ENCODE data around the gene ERC1. TPM values are rescaled to one million over a fixed set of nuclear protein-coding genes. Genes with fewer than 3 reads are reported as not detected.

Gene ERC1
- total and polyA plus RNA-seq, 2 of the 4 experiments (the other 2 are of a cell fraction) = 11.6 to 25.6 TPM

DNA sequence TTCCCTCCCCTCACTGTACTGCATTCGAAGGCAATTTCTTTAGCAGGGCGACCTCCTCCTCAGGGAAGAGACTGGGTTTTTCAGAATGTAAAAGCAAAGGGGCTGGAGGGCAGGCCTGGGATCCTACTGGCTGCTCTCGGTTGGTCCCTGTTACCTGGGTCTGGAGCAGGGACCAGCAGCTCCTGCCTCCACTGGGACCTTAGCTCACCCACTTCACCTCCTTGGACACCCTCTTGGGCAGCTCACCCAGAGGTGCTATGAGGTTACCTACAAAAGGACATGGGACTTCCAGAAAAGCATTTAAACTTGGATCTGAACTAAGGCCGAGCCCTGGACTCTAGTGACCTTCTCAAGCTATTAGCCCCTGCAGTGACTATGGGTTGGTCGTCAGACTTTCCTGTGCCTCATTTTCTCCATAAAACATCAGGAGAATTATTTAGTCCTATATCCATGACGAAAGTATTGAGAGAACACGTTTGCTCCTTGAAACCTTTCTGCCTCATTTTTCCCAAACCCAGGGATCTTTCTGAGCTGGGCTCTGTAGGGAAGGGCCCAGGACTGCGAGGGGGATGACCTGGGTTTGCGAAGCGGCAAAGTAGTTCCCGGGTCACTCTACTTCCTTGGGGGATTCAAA lies 538.3 kb downstream of the ERC1 start:
- Histone ChIP-seq H3K9me3 (ENCODE audit: control insufficient read depth, insufficient read depth, low read length) (no peaks in the 10 kb centered on the region), H2BK5ac (ENCODE audit: low read depth, low read length, poor library complexity, severe bottlenecking) (peak overlapping the region; percentile 69), H3K79me1 (ENCODE audit: low read depth in 1 of 2, low read length in 2 of 2) (peaks cover 7 to 60% of the 10 kb centered on the region in 2 experiments; a peak in 3 of 4 replicates), H2AK5ac (ENCODE audit: low read depth, low read length) (peak overlapping the region; percentile 45; the same call in 1 of the 2 replicates), H4K8ac (ENCODE audit: low read depth in 2 of 2, low read length in 2 of 2) (peak overlapping the region; percentile 44 to 58; a peak in 2 of 4 replicates), H2BK20ac (ENCODE audit: low read depth, low read length) (peak overlapping the region; percentile 65; the same call in 1 of the 2 replicates), H4K91ac (ENCODE audit: insufficient read depth, low read depth, low read length) (peak overlapping the region; percentile 30), H3K4me2 (ENCODE audit: low read depth, low read length) (peak overlapping the region; percentile 87), H2AFZ (replicated peaks; ENCODE audit: low read length, poor library complexity) (peak overlapping the region; percentile 90), H3K36me3 (ENCODE audit: control insufficient read depth, insufficient read depth, low read length) (no peaks in the 10 kb centered on the region), H2AK9ac (replicated peaks; ENCODE audit: low read depth, low read length, poor library complexity) (no peak overlapping the region), H3K23ac (ENCODE audit: low read depth, low read length) (peak overlapping the region; percentile 78), H2BK120ac (ENCODE audit: low read depth, low read length) (peak overlapping the region; percentile 68; the same call in 1 of the 2 replicates), H3K9me1 (ENCODE audit: insufficient read depth, low read length) (peaks cover 26% of the 10 kb centered on the region), H3K56ac (ENCODE audit: extremely low read depth, insufficient read depth, low read length) (peak overlapping the region; percentile 29; the same call in 1 of the 2 replicates), H3K18ac (ENCODE audit: low read depth, low read length) (peak overlapping the region; percentile 27), H2BK15ac (ENCODE audit: low read depth, low read length) (peak overlapping the region; percentile 23; the same call in 1 of the 3 replicates), H3K4me3 (ENCODE audit: insufficient read depth, low read depth, low read length) (peak overlapping the region; percentile 58), H4K20me1 (ENCODE audit: insufficient read depth, low read length) (peaks cover 29% of the 10 kb centered on the region), H3K9ac (ENCODE audit: low read depth, low read length) (peak overlapping the region; percentile 50), H4K5ac (ENCODE audit: low read depth, low read length) (peak overlapping the region; percentile 77), H3K27me3 (ENCODE audit: control insufficient read depth, insufficient read depth, low read length) (no peaks in the 10 kb centered on the region), H3K27ac (ENCODE audit: insufficient read depth, low read length) (peak overlapping the region; percentile 34; the same call in 1 of the 2 replicates), H3K4me1 (ENCODE audit: control insufficient read depth, insufficient read depth, low read length) (peaks cover 32% of the 10 kb centered on the region), H3K14ac (replicated peaks; ENCODE audit: low read depth, low read length) (peak overlapping the region; percentile 81), H3K4ac (ENCODE audit: low read depth, low read length) (peak overlapping the region; percentile 63)
- ATAC-seq (ENCODE audit: low read depth) (no peak; the same call in 1 of the 2 replicates), DNase-seq (no peak)
- intact Hi-C loops (cut with micrococcal nuclease) (no loop called here), dilution Hi-C loops (cut with HindIII; ENCODE audit: low sequenced_read_pairs, unreplicated experiment) (no loop called here), in situ Hi-C loops (cut with MboI; ENCODE audit: low sequenced_read_pairs) (no loop called here)
- ChIA-PET POLR2A (ENCODE audit: unreplicated experiment) (no interaction called here), CTCF (no interaction called here)
- WGBS, 2 experiments (ENCODE audit: extremely low coverage in 2 of 2, insufficient read length in 1 of 2) = 70% methylated on average over 2 of the region's 11 CpGs; no CpG with 5 or more reads in 1 of the 2 experiments
- BruUV-seq (replicated peaks) = no TSS peak
- TF ChIP-seq RAD21 (IDR thresholded peaks at IDR 0.05; ENCODE audit: low read length) (no peak), CEBPB (IDR thresholded peaks at IDR 0.05; ENCODE audit: low read depth, low read length) (no peak), SMC3 (IDR thresholded peaks at IDR 0.05; ENCODE audit: low read depth, low read length) (no peak), RFX5 (IDR thresholded peaks at IDR 0.05; ENCODE audit: low read depth, low read length) (no peak), ELK1 (IDR thresholded peaks at IDR 0.05; ENCODE audit: borderline replicate concordance, low read depth, low read length) (no peak), NFE2L2 (IDR thresholded peaks at IDR 0.05; ENCODE audit: low read depth, low read length) (no peak), BHLHE40 (IDR thresholded peaks at IDR 0.05; ENCODE audit: low read depth, low read length) (no peak), FOS (IDR thresholded peaks at IDR 0.05; ENCODE audit: low read depth, low read length) (no peak), MXI1 (IDR thresholded peaks at IDR 0.05; ENCODE audit: borderline replicate concordance, low read depth, low read length) (no peak), USF2 (IDR thresholded peaks at IDR 0.05; ENCODE audit: low read depth, low read length) (no peak), MAZ (IDR thresholded peaks at IDR 0.05; ENCODE audit: borderline replicate concordance, low read depth, low read length) (no peak), RCOR1 (IDR thresholded peaks at IDR 0.05; ENCODE audit: insufficient replicate concordance, low read length) (no peak), POLR2A (IDR thresholded peaks at IDR 0.05; ENCODE audit: low read depth, low read length) (no peak), CHD1 (IDR thresholded peaks at IDR 0.05; ENCODE audit: low read depth, low read length) (no peak)
- TF ChIP-seq, protein P1, sequence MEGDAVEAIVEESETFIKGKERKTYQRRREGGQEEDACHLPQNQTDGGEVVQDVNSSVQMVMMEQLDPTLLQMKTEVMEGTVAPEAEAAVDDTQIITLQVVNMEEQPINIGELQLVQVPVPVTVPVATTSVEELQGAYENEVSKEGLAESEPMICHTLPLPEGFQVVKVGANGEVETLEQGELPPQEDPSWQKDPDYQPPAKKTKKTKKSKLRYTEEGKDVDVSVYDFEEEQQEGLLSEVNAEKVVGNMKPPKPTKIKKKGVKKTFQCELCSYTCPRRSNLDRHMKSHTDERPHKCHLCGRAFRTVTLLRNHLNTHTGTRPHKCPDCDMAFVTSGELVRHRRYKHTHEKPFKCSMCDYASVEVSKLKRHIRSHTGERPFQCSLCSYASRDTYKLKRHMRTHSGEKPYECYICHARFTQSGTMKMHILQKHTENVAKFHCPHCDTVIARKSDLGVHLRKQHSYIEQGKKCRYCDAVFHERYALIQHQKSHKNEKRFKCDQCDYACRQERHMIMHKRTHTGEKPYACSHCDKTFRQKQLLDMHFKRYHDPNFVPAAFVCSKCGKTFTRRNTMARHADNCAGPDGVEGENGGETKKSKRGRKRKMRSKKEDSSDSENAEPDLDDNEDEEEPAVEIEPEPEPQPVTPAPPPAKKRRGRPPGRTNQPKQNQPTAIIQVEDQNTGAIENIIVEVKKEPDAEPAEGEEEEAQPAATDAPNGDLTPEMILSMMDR (conservative IDR thresholded peaks at IDR 0.05; ENCODE audit: low read depth, low read length) = no peak
